K562 (cell line): ENCODE data around the gene EPSTI1. TPM values are rescaled to one million over a fixed set of nuclear protein-coding genes. Genes with fewer than 3 reads are reported as not detected.

ENCODE experiments used
- ATAC-seq: fragments of 200-7000 bp; cut with Tn5 transposase; 3 replicates; pipeline ENCODE4 v1.9.1; 2020; ENCODE audit warnings: moderate library complexity
- BruUV-seq: library from RNA; stranded (reverse); fragments of 400-500 nt; replicated peaks from 2 replicates; lab custom pipeline; 2021; lab: Mats Ljungman, UMichigan
- CTCF ChIA-PET: fragments of 300-600 bp; formaldehyde crosslinking; extraction: SDS; loops from one replicate; lab custom pipeline; 2021; ENCODE audit warnings: low intra/inter-chr PET ratio; lab: Yijun Ruan, JAX
- POLR2A ChIA-PET: fragments of 300-600, 350-650 bp; sonication (Branson Sonifier 250); formaldehyde crosslinking; extraction: SDS; loops from one replicate; lab custom pipeline; 2021; ENCODE audit warnings: antibody characterized with exemption, inconsistent platforms; lab: Yijun Ruan, JAX
- DNase-seq, 4 experiments: peaks; one replicate each; pipeline versions ENCODE4 v3.0.0 to v3.0.0-alpha.2; 2011 to 2018; ENCODE audit warnings: low spot score in 3 of 4, mixed read lengths in 3 of 4; ENCODE audit errors: extremely low read depth in 1 of 4
- FAIRE-seq: peaks from 2 replicates; lab custom pipeline; 2011; peaks lifted over from hg19 to GRCh38; lab: Jason Lieb, UNC
- H2AFZ ChIP-seq: 2 replicates; pipeline ENCODE4 v1.6.0; 2011; ENCODE audit warnings: low read depth, low read length, control low read depth, inconsistent platforms
- H3K27ac ChIP-seq: fragments of 200-600 bp; 3 replicates; pipeline ENCODE4 v1.8.0; 2011; ENCODE audit warnings: low read depth, mild to moderate bottlenecking, control low read depth, inconsistent platforms, low read length, moderate library complexity, mixed read lengths; ENCODE audit errors: extremely low read depth
- H3K27me3 ChIP-seq, 2 experiments: fragments of 300-600 bp in 1 of 2; 2 replicates in 1 of 2; 3 replicates in 1 of 2; pipeline versions ENCODE4 v1.6.0 to v1.8.0; 2011; ENCODE audit warnings: inconsistent platforms in 2 of 2, low read length in 2 of 2, mild to moderate bottlenecking in 1 of 2, mixed read lengths in 1 of 2, moderate library complexity in 1 of 2; ENCODE audit not compliant: control insufficient read depth in 2 of 2, insufficient read depth in 2 of 2
- H3K36me3 ChIP-seq: fragments of 300-600 bp; 3 replicates; pipeline ENCODE4 v1.8.0; 2011; ENCODE audit warnings: mild to moderate bottlenecking, low read length, inconsistent platforms; ENCODE audit not compliant: control insufficient read depth, insufficient read depth
- H3K4me1 ChIP-seq, 2 experiments: fragments of 200-600 bp in 1 of 2; replicated peaks in 1 of 2; 2 replicates in 1 of 2; 3 replicates in 1 of 2; pipeline versions ENCODE4 v1.5.1 to v1.8.0; 2011; ENCODE audit warnings: inconsistent platforms in 2 of 2, low read length in 2 of 2, mild to moderate bottlenecking in 1 of 2, mixed read lengths in 1 of 2, moderate library complexity in 1 of 2; ENCODE audit not compliant: control insufficient read depth in 2 of 2, insufficient read depth in 2 of 2
- H3K4me2 ChIP-seq: 2 replicates; pipeline ENCODE4 v1.6.1; 2011; ENCODE audit warnings: low read length, control low read depth, inconsistent platforms, mixed read lengths; ENCODE audit not compliant: insufficient read depth
- H3K4me3 ChIP-seq: fragments of 200-600 bp; sonication (generic), shearing (Covaris generic); 2 replicates; pipeline ENCODE4 v1.5.1; 2016; ENCODE audit warnings: control low read depth, inconsistent platforms
- H3K79me2 ChIP-seq: fragments of 200-600 bp; 3 replicates; pipeline ENCODE4 v1.8.0; 2011; ENCODE audit warnings: low read length, inconsistent platforms; ENCODE audit not compliant: control insufficient read depth, insufficient read depth
- H3K9ac ChIP-seq, 2 experiments: 2 replicates each; pipeline versions ENCODE4 v1.6.0 to v1.6.1; 2011; ENCODE audit warnings: low read depth in 2 of 2, low read length in 2 of 2, control low read depth in 1 of 2, inconsistent platforms in 1 of 2, mild to moderate bottlenecking in 1 of 2, mixed read lengths in 1 of 2; ENCODE audit not compliant: insufficient read depth in 1 of 2
- H3K9me1 ChIP-seq: one replicate; pipeline ENCODE4 v1.6.0; 2011; ENCODE audit warnings: inconsistent platforms, mild to moderate bottlenecking, low read length, moderate library complexity; ENCODE audit not compliant: control insufficient read depth, insufficient read depth
- H3K9me3 ChIP-seq: replicated peaks from 2 replicates; pipeline ENCODE4 v1.5.1; 2011; ENCODE audit warnings: low read depth, low read length, inconsistent platforms; ENCODE audit not compliant: control insufficient read depth, insufficient read depth
- H4K20me1 ChIP-seq: replicated peaks from 2 replicates; pipeline ENCODE4 v1.6.1; 2011; ENCODE audit warnings: low read length, inconsistent platforms, mixed read lengths; ENCODE audit not compliant: control insufficient read depth, insufficient read depth
- CREB1 ChIP-seq, 2 experiments: sonication (generic) in 1 of 2; formaldehyde crosslinking in 1 of 2; IDR thresholded peaks; 2 replicates each; pipeline versions ENCODE4 v1.6.1 to v1.8.0; 2012 to 2022; ENCODE audit warnings: inconsistent platforms in 1 of 2, mild to moderate bottlenecking in 1 of 2, missing genetic modification reagents in 1 of 2, moderate library complexity in 1 of 2
- DMBX1 ChIP-seq: fragments of 250-450 bp; sonication (Bioruptor Pico); IDR thresholded peaks from 2 replicates; pipeline ENCODE4 v1.8.0; 2022; ENCODE audit warnings: inconsistent platforms, mild to moderate bottlenecking, moderate library complexity, borderline replicate concordance
- ETV5 ChIP-seq: sonication (generic); formaldehyde crosslinking; IDR thresholded peaks from 2 replicates; pipeline ENCODE4 v1.4.0; 2020; ENCODE audit warnings: low read depth, mild to moderate bottlenecking, missing genetic modification reagents
- HDAC1 ChIP-seq, 2 experiments: fragments of 450-650 bp; IDR thresholded peaks; 2 replicates each; pipeline ENCODE4 v1.6.1; 2016 to 2017; ENCODE audit warnings: inconsistent platforms in 1 of 2, mild to moderate bottlenecking in 1 of 2, moderate library complexity in 1 of 2
- NONO ChIP-seq, 2 experiments: fragments of 200-400 bp in 1 of 2; fragments of 450-650 bp in 1 of 2; formaldehyde crosslinking in 1 of 2; IDR thresholded peaks; 2 replicates each; pipeline ENCODE4 v1.6.1; 2017; ENCODE audit warnings: low read depth in 2 of 2, mild to moderate bottlenecking in 2 of 2, moderate library complexity in 2 of 2, low read length in 1 of 2
- RB1 ChIP-seq: fragments of 450-650 bp; IDR thresholded peaks from 2 replicates; pipeline ENCODE4 v1.6.1; 2017; ENCODE audit warnings: low read depth, mild to moderate bottlenecking
- STAG1 ChIP-seq: sonication (generic); formaldehyde crosslinking; IDR thresholded peaks from 2 replicates; pipeline ENCODE4 v1.5.0; 2020; ENCODE audit warnings: missing genetic modification reagents, borderline replicate concordance
- ZFPM2 ChIP-seq: fragments of 250-450 bp; sonication (Bioruptor Pico); IDR thresholded peaks from 2 replicates; pipeline ENCODE4 v1.5.1; 2022; ENCODE audit warnings: mild to moderate bottlenecking
- ZNF785 ChIP-seq: fragments of 250-450 bp; sonication (Bioruptor Pico); IDR thresholded peaks from 2 replicates; pipeline ENCODE4 v1.4.0; 2020; ENCODE audit warnings: mild to moderate bottlenecking
- WGBS: fragments of 100-300 bp; shearing (Covaris generic); methylation state at CpG from one replicate; pipeline ENCODE4 v1.1.6; 2016; ENCODE audit warnings: low coverage, mixed read lengths; ENCODE audit not compliant: insufficient coverage; ENCODE audit errors: missing lambda C conversion rate; 5-methylcytosine and 5-hydroxymethylcytosine counted together
- in situ Hi-C: fragments of 300-500 bp; cut with MboI; formaldehyde crosslinking; loops from 4 replicates; pipeline ENCODE4 v1.15.0; 2018; ENCODE audit warnings: inconsistent platforms, mixed read lengths
- intact Hi-C: fragments of 100-400 bp; cut with micrococcal nuclease; formaldehyde crosslinking; loops from 2 replicates; pipeline ENCODE4 v1.14.2; 2022
- polyA plus RNA-seq, 8 experiments: library from polyadenylated mRNA; depleted of rRNA in 4 of 8; stranded (reverse) in 5 of 8; unstranded in 3 of 8; fragments of >200 nt; fragmentation: Nextera tagmentation in 2 of 8; fragmentation: Illumina TruSeq in 1 of 8; extraction: Ambion mirVana in 2 of 8; extraction: Trizol in 1 of 8; gene quantifications; 2 replicates each; pipeline versions ENCODE4 v1.2.1 to v1.2.3, GENCODE V29; 2011 to 2014; ENCODE audit warnings: inconsistent platforms in 1 of 8, missing spikeins in 1 of 8
- total RNA-seq, 7 experiments: library from RNA; depleted of rRNA in 6 of 7; stranded (reverse); fragments of >200 nt in 6 of 7; fragmentation: Illumina TruSeq in 2 of 7; extraction: Trizol in 2 of 7; gene quantifications; 2 replicates each; pipeline versions ENCODE4 v1.2.1 to v1.2.3, GENCODE V29; 2011 to 2021; ENCODE audit warnings: low replicate concordance in 1 of 7
- TF ChIP-seq, protein P1 (sequence below): sonication (generic); formaldehyde crosslinking; IDR thresholded peaks from 2 replicates; pipeline ENCODE4 v1.8.1; 2022; ENCODE audit warnings: missing genetic modification reagents
- TF ChIP-seq, protein P2 (sequence below): sonication (generic); formaldehyde crosslinking; IDR thresholded peaks from 2 replicates; pipeline ENCODE4 v1.9.0; 2022; ENCODE audit warnings: mild to moderate bottlenecking, missing genetic modification reagents
- TF ChIP-seq, protein P3 (sequence below): fragments of 250-450 bp; sonication (Bioruptor Pico); IDR thresholded peaks from 2 replicates; pipeline ENCODE4 v1.8.0; 2022; ENCODE audit warnings: moderate library complexity, mild to moderate bottlenecking, inconsistent platforms

The EPSTI1 gene
- total and polyA plus RNA-seq, 9 of the 15 experiments (the other 6 are each of a cell fraction or from before 2014, with no cell fraction given): 0.18 to 1.0 TPM; not detected in 7

DNA sequence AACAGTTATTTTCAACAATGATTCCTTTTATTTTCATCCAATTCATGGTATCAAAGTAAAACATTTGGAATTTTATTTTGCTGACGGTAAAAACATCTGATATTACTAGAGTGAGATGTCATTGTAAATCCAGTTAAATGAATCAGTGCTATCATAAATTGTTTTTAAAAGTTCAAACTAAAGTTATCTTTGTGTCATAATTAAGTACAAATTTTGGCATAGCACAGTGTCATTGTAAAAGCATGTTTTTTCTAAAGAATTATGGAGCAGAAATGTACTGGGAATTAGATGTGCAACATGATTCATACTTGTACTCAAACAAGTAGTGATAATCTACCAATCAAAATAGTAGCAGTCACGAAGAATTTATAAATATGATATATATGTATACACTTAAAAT is 117.8 kb downstream of the EPSTI1 start:
- TF ChIP-seq ETV5: no peak
- TF ChIP-seq, protein P1, sequence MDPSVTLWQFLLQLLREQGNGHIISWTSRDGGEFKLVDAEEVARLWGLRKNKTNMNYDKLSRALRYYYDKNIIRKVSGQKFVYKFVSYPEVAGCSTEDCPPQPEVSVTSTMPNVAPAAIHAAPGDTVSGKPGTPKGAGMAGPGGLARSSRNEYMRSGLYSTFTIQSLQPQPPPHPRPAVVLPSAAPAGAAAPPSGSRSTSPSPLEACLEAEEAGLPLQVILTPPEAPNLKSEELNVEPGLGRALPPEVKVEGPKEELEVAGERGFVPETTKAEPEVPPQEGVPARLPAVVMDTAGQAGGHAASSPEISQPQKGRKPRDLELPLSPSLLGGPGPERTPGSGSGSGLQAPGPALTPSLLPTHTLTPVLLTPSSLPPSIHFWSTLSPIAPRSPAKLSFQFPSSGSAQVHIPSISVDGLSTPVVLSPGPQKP (CRISPR knock-in tag): no peak
- no peak for TF ChIP-seq HDAC1 (IDR thresholded peaks at IDR 0.05)
- TF ChIP-seq CREB1 (IDR thresholded peaks at IDR 0.05): no peak
- no peak for TF ChIP-seq CREB1 (CRISPR knock-in tag; IDR thresholded peaks at IDR 0.05)
- ChIA-PET POLR2A (no interaction called here), CTCF (no interaction called here)
- DNase-seq: no peak
- no TSS peak for BruUV-seq
- Histone ChIP-seq H2AFZ (no peak overlapping the region), H3K4me3 (no peak overlapping the region), H3K9me1 (no peaks in the 10 kb centered on the region), H3K27ac (no peak overlapping the region), H3K9ac (no peak overlapping the region), H3K4me2 (no peak overlapping the region), H3K9me3 (no peaks in the 10 kb centered on the region), H3K36me3 (no peaks in the 10 kb centered on the region), H3K79me2 (no peaks in the 10 kb centered on the region), H4K20me1 (no peaks in the 10 kb centered on the region), H3K27me3 (no peaks in the 10 kb centered on the region), H3K4me1 (no peaks in the 10 kb centered on the region)
- intact Hi-C loops (no loop called here), in situ Hi-C loops (no loop called here)
- FAIRE-seq: no peak
- no peak for ATAC-seq
- 0% methylated on average over 2 of the region's 2 CpGs for WGBS

DNA sequence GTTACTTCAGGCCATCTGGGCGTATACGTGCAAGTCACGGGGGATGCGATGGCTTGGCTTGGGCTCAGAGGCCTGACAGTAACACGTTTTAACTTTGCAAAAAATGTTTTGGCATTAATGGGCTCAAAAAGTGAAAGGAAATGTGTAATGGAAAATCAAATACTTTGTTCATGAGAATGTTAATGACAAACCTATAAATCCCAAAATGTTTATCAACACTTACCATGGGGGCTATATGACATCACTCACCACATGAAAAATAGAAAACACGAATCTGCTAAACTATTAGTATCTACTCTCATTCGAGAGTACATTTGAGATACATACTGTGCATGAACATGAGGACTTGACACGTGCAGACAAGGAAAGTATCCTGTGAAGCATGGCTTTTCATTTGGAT is 119.0 kb downstream of the EPSTI1 start:
- Histone ChIP-seq H4K20me1 (no peaks in the 10 kb centered on the region), H3K4me1 (no peaks in the 10 kb centered on the region), H3K79me2 (no peaks in the 10 kb centered on the region), H3K27ac (no peak overlapping the region), H3K9ac (no peak overlapping the region), H3K36me3 (no peaks in the 10 kb centered on the region), H3K4me2 (no peak overlapping the region), H3K27me3 (no peaks in the 10 kb centered on the region), H3K9me3 (no peaks in the 10 kb centered on the region), H3K4me3 (no peak overlapping the region), H3K9me1 (no peaks in the 10 kb centered on the region), H2AFZ (no peak overlapping the region)
- intact Hi-C loops: no loop called here
- no peak for DNase-seq
- FAIRE-seq: no peak
- in situ Hi-C loops: no loop called here
- no TSS peak for BruUV-seq
- ATAC-seq: no peak
- ChIA-PET POLR2A (no interaction called here), CTCF (no interaction called here)
- 0% methylated on average over 8 of the region's 8 CpGs for WGBS
- TF ChIP-seq, protein P2, sequence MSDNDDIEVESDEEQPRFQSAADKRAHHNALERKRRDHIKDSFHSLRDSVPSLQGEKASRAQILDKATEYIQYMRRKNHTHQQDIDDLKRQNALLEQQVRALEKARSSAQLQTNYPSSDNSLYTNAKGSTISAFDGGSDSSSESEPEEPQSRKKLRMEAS: no peak
- no peak for TF ChIP-seq DMBX1
- no peak for TF ChIP-seq NONO (IDR thresholded peaks at IDR 0.05; ENCODE audit: low read depth in 2 of 2, low read length in 1 of 2)
- no peak for TF ChIP-seq RB1
- no peak for TF ChIP-seq ZNF785 (CRISPR knock-in tag)
- TF ChIP-seq, protein P3, sequence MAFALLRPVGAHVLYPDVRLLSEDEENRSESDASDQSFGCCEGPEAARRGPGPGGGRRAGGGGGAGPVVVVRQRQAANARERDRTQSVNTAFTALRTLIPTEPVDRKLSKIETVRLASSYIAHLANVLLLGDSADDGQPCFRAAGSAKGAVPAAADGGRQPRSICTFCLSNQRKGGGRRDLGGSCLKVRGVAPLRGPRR: no peak
- TF ChIP-seq STAG1 (CRISPR knock-in tag): no peak
- TF ChIP-seq ZFPM2: no peak
